Measurements from ENCODE around the gene MYH3. TPM values are rescaled to one million over a fixed set of nuclear protein-coding genes. Genes with fewer than 3 reads are reported as not detected.

Gene MYH3
- total and polyA plus RNA-seq, 7 donors = 0.23 to 108 (median 1.2) TPM

DNA sequence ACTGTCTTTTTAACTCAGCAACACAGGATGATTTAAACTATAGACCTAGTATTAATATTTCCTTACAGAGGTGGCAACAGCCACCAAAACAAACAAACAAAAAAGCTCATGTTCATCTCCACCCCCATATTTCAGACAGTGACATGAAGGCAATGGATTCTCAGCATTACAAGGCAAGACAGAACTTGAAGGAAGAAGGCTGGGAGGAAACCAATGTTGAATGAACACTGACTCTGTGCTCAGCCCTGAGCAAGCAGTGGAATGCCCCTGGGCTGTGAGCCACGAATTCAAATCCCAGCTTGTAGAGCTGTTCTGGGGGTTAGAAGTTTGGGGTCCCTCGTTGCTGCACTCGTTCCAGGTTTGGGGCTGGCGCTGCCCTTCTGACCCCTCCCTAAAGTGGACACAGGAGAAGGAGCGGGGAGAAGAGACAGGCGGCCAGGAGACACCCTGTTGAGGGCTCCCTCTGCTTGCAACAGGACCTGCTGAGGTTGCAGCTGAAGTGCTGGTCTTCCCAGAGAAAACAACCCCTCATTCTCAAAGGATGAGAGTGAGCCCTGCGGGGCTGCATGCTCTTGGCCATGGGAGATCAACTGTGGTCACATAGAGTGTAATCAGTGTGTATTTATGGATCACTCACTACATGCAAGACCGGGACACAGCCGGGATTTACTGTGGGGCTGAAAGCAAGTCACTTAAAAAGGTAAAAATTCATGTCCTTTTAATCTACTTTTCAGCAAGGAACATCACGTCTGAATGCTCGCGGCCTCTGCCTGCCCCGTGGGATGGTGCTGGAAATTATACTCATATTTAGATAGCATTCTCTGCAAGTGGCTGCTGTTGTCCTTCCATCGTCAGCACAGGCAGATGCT lies 34.3 kb downstream of the MYH3 start:
- 86 to 88% methylated on average over 14 of the region's 14 CpGs for WGBS, 2 donors
- no peak for DNase-seq
- H3K36me3 ChIP-seq = no peaks in the 10 kb centered on the region
- no peak overlapping the region for H3K4me3 ChIP-seq
- no peak overlapping the region for H3K27ac ChIP-seq
- intact Hi-C loops (cut with DNase I) = no loop called here
- H3K27me3 ChIP-seq = no peaks in the 10 kb centered on the region
- H3K4me1 ChIP-seq = peaks cover 0 to 6% (median 2%) of the 10 kb centered on the region in 4 donors
- no peaks in the 10 kb centered on the region for H3K9me3 ChIP-seq
- TF ChIP-seq POLR2A (IDR thresholded peaks at IDR 0.05) (no peak), EP300 (IDR thresholded peaks at IDR 0.05) (no peak), POLR2AphosphoS5 (IDR thresholded peaks at IDR 0.05) (no peak)
- TF ChIP-seq, protein P1, sequence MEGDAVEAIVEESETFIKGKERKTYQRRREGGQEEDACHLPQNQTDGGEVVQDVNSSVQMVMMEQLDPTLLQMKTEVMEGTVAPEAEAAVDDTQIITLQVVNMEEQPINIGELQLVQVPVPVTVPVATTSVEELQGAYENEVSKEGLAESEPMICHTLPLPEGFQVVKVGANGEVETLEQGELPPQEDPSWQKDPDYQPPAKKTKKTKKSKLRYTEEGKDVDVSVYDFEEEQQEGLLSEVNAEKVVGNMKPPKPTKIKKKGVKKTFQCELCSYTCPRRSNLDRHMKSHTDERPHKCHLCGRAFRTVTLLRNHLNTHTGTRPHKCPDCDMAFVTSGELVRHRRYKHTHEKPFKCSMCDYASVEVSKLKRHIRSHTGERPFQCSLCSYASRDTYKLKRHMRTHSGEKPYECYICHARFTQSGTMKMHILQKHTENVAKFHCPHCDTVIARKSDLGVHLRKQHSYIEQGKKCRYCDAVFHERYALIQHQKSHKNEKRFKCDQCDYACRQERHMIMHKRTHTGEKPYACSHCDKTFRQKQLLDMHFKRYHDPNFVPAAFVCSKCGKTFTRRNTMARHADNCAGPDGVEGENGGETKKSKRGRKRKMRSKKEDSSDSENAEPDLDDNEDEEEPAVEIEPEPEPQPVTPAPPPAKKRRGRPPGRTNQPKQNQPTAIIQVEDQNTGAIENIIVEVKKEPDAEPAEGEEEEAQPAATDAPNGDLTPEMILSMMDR (IDR thresholded peaks at IDR 0.05) = no peak

DNA sequence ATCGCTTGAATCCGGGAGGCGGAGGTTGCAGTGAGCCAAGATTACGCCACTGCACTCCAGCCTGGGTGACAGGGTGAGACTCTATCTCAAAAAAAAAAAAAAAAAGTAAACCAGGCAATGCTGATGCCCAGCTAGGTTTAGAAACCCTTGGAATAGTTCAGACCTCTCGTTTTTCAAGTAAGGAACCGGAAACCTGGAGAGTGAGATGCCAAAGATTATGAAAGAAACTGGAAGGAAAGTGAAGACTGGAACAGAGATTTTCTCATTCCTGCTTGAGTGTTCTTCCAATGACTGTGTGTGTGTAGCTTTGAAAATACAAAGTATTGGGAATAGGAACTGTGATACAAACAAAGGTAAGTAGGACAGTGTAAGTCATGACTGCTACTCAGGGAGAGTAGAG lies 35.7 kb downstream of the MYH3 start:
- Histone ChIP-seq H3K36me3 (no peaks in the 10 kb centered on the region), H3K9me3 (no peaks in the 10 kb centered on the region), H3K27me3 (no peaks in the 10 kb centered on the region), H3K4me1 (peaks cover 0 to 9% (median 3%) of the 10 kb centered on the region in 4 donors), H3K27ac (no peak overlapping the region), H3K4me3 (no peak overlapping the region)
- WGBS, 2 donors = 95% methylated on average over 6 of the region's 6 CpGs
- TF ChIP-seq EP300 (IDR thresholded peaks at IDR 0.05) (no peak), POLR2AphosphoS5 (IDR thresholded peaks at IDR 0.05) (no peak), POLR2A (IDR thresholded peaks at IDR 0.05) (no peak)
- TF ChIP-seq, protein P1 (IDR thresholded peaks at IDR 0.05) = no peak
- intact Hi-C loops (cut with DNase I) = no loop called here
- DNase-seq = no peak

DNA sequence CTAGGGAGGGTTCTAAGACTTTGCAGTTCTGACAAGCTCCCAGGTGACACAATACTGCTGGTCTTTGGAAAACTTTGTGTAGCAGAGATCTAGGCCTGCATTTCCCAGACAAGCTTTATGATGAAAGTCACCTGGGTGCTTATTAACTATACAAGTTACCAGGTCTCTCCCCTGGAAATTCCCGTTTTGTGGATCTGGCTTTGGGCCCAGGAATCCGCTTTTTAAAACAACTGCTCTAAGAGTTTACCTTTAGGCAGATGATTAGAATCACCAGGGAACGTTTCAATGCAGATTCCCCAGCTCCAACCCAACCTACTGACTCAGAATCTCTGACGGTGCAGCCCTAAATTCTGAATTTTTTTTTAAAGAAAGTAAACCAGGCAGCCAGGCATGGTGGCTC lies 36.3 kb downstream of the MYH3 start:
- H3K4me3 ChIP-seq = no peak overlapping the region
- TF ChIP-seq POLR2AphosphoS5 (IDR thresholded peaks at IDR 0.05) (no peak), POLR2A (IDR thresholded peaks at IDR 0.05) (no peak), EP300 (IDR thresholded peaks at IDR 0.05) (no peak)
- TF ChIP-seq, protein P1 (IDR thresholded peaks at IDR 0.05) = no peak
- no peaks in the 10 kb centered on the region for H3K36me3 ChIP-seq
- no peak for DNase-seq
- H3K27me3 ChIP-seq = no peaks in the 10 kb centered on the region
- 14 to 55% methylated on average over 4 of the region's 4 CpGs for WGBS, 2 donors
- peaks cover 0 to 9% (median 3%) of the 10 kb centered on the region in 4 donors for H3K4me1 ChIP-seq
- no peak overlapping the region for H3K27ac ChIP-seq
- intact Hi-C loops (cut with DNase I) = no loop called here
- H3K9me3 ChIP-seq = no peaks in the 10 kb centered on the region

DNA sequence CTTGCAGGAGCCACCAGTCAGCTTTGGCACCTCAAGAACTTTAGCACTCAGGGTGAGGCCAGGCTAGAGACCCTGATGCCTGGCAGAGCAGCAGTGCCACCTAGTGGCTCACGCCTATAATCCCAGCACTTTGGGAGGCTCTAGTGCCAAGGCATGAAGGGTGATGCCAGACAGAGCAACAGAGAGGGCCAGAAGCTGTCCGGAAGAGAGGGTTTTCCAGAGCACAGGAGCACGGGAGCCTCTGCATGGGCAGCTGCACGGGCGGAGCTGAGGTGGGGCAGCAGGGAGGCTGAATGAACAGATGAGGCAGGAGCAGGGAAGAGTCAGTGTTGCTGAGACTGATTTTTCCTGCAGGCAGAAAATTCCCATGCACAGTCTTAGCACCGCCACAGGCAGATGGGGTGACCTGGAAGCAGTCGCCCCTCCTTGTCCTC lies 38.9 kb downstream of the MYH3 start:
- H3K36me3 ChIP-seq = no peaks in the 10 kb centered on the region
- DNase-seq = peak; percentile 78
- H3K4me1 ChIP-seq = peaks cover 0 to 23% (median 16%) of the 10 kb centered on the region in 4 donors
- TF ChIP-seq POLR2A (IDR thresholded peaks at IDR 0.05) = no peak
- TF ChIP-seq, protein P1 (IDR thresholded peaks at IDR 0.05) = peak; percentile 37 to 77 (median 75)
- H3K27me3 ChIP-seq = no peaks in the 10 kb centered on the region
- intact Hi-C loops (cut with DNase I) = loop anchor here (5.0 to 10.0 kb wide), 2 partner anchors 653 to 696 kb away; no protein-coding TSS in a partner anchor
- WGBS, 2 donors = 22 to 26% methylated on average over 7 of the region's 7 CpGs
- no peaks in the 10 kb centered on the region for H3K9me3 ChIP-seq
- H3K27ac ChIP-seq = no peak overlapping the region
- H3K4me3 ChIP-seq = no peak overlapping the region

All from sigmoid colon (tissue), 7 donors.